PFSK-1 (cell line): ENCODE measurements around the gene ESPNL.

Source experiments
- FOXP2 ChIP-seq: optimal IDR thresholded peaks from 2 replicates; pipeline ENCODE3; 2011; ENCODE audit warnings: borderline replicate concordance, control low read depth, inconsistent platforms; ENCODE audit not compliant: insufficient read depth; ENCODE audit errors: extremely low read length, extremely low read depth
- POLR2AphosphoS5 ChIP-seq: IDR thresholded peaks from 2 replicates; pipeline ENCODE4 v1.6.1; 2012; ENCODE audit warnings: low read depth, mild to moderate bottlenecking, control low read depth, low read length, moderate library complexity
- SIN3A ChIP-seq: IDR thresholded peaks from 2 replicates; pipeline ENCODE4 v1.6.1; 2012; ENCODE audit warnings: mild to moderate bottlenecking, low read length, moderate library complexity, borderline replicate concordance; ENCODE audit not compliant: insufficient read depth
- TAF1 ChIP-seq: IDR thresholded peaks from 2 replicates; pipeline ENCODE4 v1.6.1; 2012; ENCODE audit warnings: low read length, control low read depth, borderline replicate concordance; ENCODE audit not compliant: insufficient read depth
- TF ChIP-seq, protein P1 (sequence below), 2 experiments: IDR thresholded peaks; 2 replicates each; pipeline versions ENCODE4 v1.6.1 to v1.8.0; 2011 to 2012; ENCODE audit warnings: low read depth in 2 of 2, low read length in 2 of 2, control low read depth in 1 of 2, inconsistent platforms in 1 of 2, mild to moderate bottlenecking in 1 of 2, moderate library complexity in 1 of 2; ENCODE audit not compliant: insufficient read depth in 1 of 2

ESPNL gene

DNA sequence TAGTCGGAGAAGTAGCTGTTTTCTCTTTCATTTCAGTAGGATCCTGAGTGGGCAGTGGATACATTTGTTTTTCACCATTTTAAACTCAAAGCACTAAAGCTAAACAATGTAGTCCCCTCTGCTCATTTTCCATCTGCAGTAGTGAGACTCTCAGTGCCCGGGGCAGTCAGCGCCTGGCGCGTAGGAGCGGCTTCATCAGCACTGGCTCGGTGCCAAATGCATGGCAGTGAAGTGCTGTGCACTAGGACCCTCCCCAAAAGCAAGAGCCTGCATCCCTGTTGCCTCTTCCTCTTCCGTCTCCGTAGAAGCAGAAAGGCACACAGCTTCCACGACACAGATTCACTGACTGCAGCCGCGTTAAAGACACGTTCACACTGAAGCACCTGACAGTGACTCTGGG lies 19.0 kb upstream of the ESPNL start:
- TF ChIP-seq SIN3A (no peak), FOXP2 (no peak)

DNA sequence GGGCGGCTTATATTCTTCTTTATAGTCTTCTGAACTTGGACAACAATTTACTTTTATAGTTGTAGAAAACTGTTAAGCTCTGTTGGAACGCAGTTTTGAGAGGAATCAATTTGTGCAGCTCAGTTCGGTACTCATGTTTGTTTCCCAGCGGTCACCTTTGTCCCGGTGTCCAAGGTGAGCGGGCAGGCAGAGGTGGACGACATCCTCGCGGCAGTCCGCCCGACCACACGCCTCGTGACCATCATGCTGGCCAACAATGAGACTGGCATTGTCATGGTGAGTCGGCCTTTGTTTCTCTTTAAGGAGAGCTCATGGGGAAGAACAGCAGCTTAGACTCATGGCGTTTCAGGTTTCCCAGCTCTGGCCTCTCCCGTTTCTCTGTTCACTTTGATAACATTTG lies 18.6 kb upstream of the ESPNL start:
- no peak for TF ChIP-seq POLR2AphosphoS5
- TF ChIP-seq, protein P1, sequence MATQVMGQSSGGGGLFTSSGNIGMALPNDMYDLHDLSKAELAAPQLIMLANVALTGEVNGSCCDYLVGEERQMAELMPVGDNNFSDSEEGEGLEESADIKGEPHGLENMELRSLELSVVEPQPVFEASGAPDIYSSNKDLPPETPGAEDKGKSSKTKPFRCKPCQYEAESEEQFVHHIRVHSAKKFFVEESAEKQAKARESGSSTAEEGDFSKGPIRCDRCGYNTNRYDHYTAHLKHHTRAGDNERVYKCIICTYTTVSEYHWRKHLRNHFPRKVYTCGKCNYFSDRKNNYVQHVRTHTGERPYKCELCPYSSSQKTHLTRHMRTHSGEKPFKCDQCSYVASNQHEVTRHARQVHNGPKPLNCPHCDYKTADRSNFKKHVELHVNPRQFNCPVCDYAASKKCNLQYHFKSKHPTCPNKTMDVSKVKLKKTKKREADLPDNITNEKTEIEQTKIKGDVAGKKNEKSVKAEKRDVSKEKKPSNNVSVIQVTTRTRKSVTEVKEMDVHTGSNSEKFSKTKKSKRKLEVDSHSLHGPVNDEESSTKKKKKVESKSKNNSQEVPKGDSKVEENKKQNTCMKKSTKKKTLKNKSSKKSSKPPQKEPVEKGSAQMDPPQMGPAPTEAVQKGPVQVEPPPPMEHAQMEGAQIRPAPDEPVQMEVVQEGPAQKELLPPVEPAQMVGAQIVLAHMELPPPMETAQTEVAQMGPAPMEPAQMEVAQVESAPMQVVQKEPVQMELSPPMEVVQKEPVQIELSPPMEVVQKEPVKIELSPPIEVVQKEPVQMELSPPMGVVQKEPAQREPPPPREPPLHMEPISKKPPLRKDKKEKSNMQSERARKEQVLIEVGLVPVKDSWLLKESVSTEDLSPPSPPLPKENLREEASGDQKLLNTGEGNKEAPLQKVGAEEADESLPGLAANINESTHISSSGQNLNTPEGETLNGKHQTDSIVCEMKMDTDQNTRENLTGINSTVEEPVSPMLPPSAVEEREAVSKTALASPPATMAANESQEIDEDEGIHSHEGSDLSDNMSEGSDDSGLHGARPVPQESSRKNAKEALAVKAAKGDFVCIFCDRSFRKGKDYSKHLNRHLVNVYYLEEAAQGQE (IDR thresholded peaks at IDR 0.05; ENCODE audit: insufficient read depth in 1 of 2, low read depth in 2 of 2, low read length in 2 of 2) = no peak
- TF ChIP-seq FOXP2 = no peak
- TF ChIP-seq TAF1 = no peak
- TF ChIP-seq SIN3A = no peak

DNA sequence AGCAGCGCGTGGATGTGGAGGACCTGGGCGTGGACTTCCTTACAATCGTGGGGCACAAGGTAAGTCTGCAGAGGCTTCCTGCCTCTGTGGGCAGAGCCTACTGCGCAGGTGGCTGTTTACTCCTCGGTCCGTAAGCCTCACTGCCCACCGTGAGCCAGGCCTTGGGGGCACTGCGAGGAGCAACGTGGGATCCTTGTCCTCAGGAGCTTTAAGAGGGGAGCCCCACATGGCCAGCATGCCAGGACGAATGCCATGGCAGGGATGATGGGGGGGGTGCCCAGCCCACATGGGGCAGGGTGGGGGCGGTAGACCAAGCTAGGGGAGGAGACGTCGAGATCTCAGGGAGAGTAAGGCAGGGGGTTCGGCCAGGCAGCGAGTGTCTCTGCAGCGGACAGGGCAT lies 18.0 kb upstream of the ESPNL start:
- TF ChIP-seq TAF1 (no peak), POLR2AphosphoS5 (no peak), SIN3A (no peak), FOXP2 (no peak)
- TF ChIP-seq, protein P1 (IDR thresholded peaks at IDR 0.05; ENCODE audit: insufficient read depth in 1 of 2, low read depth in 2 of 2, low read length in 2 of 2) = no peak

DNA sequence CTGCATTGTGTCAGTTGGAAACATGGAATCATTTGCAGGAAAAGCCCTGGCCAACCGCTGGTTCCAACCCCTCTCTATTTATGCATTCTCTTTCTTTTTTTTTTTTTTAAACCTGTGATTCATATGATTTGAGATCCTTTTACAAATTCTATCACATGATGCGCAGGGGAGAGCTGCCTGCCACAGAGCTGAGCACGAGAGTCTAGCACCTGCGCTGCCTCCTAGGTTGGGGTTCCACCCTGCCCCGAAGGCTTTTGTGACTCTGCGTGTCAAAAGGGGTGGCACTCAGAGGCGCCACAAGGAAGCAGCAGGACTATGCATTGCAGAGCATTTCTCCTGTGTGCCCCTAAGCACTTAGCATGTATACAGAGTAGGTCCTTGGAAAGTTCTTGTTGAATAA lies 17.3 kb upstream of the ESPNL start:
- no peak for TF ChIP-seq SIN3A
- TF ChIP-seq FOXP2 = no peak
- TF ChIP-seq, protein P1 (IDR thresholded peaks at IDR 0.05; ENCODE audit: insufficient read depth in 1 of 2, low read depth in 2 of 2, low read length in 2 of 2) = no peak
- TF ChIP-seq POLR2AphosphoS5 = no peak
- no peak for TF ChIP-seq TAF1

DNA sequence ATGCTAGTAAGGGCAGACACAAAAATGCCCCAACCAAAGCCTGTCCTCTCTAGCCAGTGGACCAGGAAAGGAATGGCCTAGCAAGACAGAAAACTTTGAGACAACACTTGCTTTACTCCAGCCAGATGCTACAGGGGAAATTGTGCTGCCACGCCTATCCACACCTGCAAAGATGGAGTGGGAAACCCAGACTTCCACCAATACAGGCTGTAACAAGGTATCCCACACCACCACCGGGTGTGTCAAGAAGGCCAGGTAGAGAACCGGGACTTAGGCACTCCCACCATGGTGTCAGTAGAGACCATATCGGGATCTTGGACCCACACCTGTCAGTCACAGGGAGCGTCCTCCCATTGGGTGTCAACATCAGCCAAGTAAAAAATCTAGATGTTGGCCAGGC lies 16.2 kb upstream of the ESPNL start:
- no peak for TF ChIP-seq SIN3A
- no peak for TF ChIP-seq POLR2AphosphoS5
- TF ChIP-seq FOXP2 = no peak
- TF ChIP-seq, protein P1 (IDR thresholded peaks at IDR 0.05; ENCODE audit: insufficient read depth in 1 of 2, low read depth in 2 of 2, low read length in 2 of 2) = no peak
- TF ChIP-seq TAF1 = no peak

DNA sequence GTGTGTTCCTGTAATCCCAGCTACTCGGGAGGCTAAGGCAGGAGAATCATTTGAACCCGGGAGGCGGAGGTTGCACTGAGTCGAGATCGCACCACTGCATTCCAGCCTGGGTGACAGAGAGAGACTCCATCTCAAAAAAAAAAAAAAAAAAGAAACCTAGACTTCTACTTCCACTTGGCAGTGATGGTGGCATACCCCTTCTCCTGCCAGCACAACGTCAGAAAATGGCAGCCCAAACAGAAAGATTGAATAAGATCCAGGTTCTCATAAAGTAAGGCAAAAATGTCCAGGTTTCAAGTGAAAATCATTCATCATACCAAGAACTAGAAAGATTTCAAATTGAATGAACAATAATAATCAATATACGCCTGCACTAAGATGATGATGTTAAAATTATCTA lies 15.4 kb upstream of the ESPNL start:
- no peak for TF ChIP-seq SIN3A
- no peak for TF ChIP-seq FOXP2
- no peak for TF ChIP-seq POLR2AphosphoS5
- TF ChIP-seq, protein P1 (IDR thresholded peaks at IDR 0.05; ENCODE audit: insufficient read depth in 1 of 2, low read depth in 2 of 2, low read length in 2 of 2) = no peak
- no peak for TF ChIP-seq TAF1
